Hematopoietic multipotent progenitor cell treated with erythropoietin and hydrocortisone succinate and interleukin-3 and kit ligand, for 15 days (in vitro differentiated cells): ENCODE data around the gene PDE11A.

Source experiments
- DNase-seq: peaks from one replicate; pipeline ENCODE4 v3.0.0-alpha.2; 2015; ENCODE audit warnings: low spot score

The PDE11A gene

GRCh38 chr2:177625744-177626650, 446.6 kb downstream of the PDE11A start:
- no peak for DNase-seq

- no peak for DNase-seq
These were observed 450.1 kb downstream of the PDE11A start for GRCh38 chr2:177622521-177622920.

- no peak for DNase-seq
These were observed 452.6 kb downstream of the PDE11A start for GRCh38 chr2:177619986-177620385.

- DNase-seq: no peak
These were observed 453.1 kb downstream of the PDE11A start for GRCh38 chr2:177619461-177619860.

- peak; percentile 93 for DNase-seq
These were observed 454.0 kb downstream of the PDE11A start for GRCh38 chr2:177618255-177619253.

- DNase-seq: no peak
These were observed 454.7 kb downstream of the PDE11A start for GRCh38 chr2:177617849-177618248.

GRCh38 chr2:177616731-177617130, 455.8 kb downstream of the PDE11A start:
- no peak for DNase-seq

- DNase-seq: no peak
These were observed 456.5 kb downstream of the PDE11A start for GRCh38 chr2:177616066-177616465.

- DNase-seq: no peak
These were observed 459.9 kb downstream of the PDE11A start for GRCh38 chr2:177612659-177613058.

- DNase-seq: no peak
These were observed 461.2 kb downstream of the PDE11A start for GRCh38 chr2:177611310-177611886.

GRCh38 chr2:177610813-177611212, 461.8 kb downstream of the PDE11A start:
- no peak for DNase-seq

- no peak for DNase-seq
These were observed 465.9 kb downstream of the PDE11A start for GRCh38 chr2:177606636-177607035.

- DNase-seq: peak; percentile 41
These were observed 468.1 kb downstream of the PDE11A start for GRCh38 chr2:177604271-177605065.

- DNase-seq: no peak
These were observed 468.8 kb downstream of the PDE11A start for GRCh38 chr2:177603768-177604167.

GRCh38 chr2:177603181-177603580, 469.4 kb downstream of the PDE11A start:
- no peak for DNase-seq

GRCh38 chr2:177602611-177603164, 469.9 kb downstream of the PDE11A start:
- no peak for DNase-seq

- DNase-seq: no peak
These were observed 471.7 kb downstream of the PDE11A start for GRCh38 chr2:177600917-177601316.

GRCh38 chr2:177599956-177600355, 472.6 kb downstream of the PDE11A start:
- DNase-seq: no peak

GRCh38 chr2:177599139-177599688, 473.4 kb downstream of the PDE11A start:
- DNase-seq: no peak

GRCh38 chr2:177598326-177599138, 474.0 kb downstream of the PDE11A start:
- DNase-seq: no peak
